ENCODE results near the gene LRRFIP1. TPM values are rescaled to one million over a fixed set of nuclear protein-coding genes. Genes with fewer than 3 reads are reported as not detected.

LRRFIP1 gene
- total and polyA plus RNA-seq, 9 of the 15 experiments (the other 6 are each of a cell fraction or from before 2014, with no cell fraction given): 13.1 to 45.2 (median 31.3) TPM

DNA sequence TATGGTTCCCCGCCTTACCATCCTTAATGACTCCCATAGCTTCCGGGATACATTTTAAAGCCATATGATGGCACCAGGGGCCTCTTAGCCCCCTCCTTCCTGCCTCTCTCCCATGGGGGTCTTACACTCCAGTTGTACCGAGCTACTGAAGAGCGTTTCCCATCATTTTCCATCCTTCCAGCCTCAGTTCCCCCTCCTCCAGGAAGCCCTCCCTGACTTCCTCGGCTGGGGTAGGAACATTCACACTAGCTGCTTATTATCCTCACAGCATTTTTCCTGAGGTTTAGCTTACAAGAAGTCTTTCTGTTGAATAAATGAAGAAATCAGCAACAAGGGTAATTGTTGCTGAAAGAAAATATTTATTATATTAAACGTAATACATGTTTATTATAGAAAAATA lies 41.1 kb downstream of the LRRFIP1 start:
- no peaks in the 10 kb centered on the region for H3K9me1 ChIP-seq (ENCODE audit: control insufficient read depth, insufficient read depth, low read length)
- no peaks in the 10 kb centered on the region for H3K79me2 ChIP-seq (ENCODE audit: control insufficient read depth, insufficient read depth, low read length)
- WGBS (ENCODE audit: insufficient coverage, low coverage, missing lambda C conversion rate): 20% methylated on average over 4 of the region's 6 CpGs
- BruUV-seq (replicated peaks): no TSS peak
- no peaks in the 10 kb centered on the region for H3K9me3 ChIP-seq (replicated peaks; ENCODE audit: control insufficient read depth, insufficient read depth, low read depth, low read length)
- no peaks in the 10 kb centered on the region for H4K20me1 ChIP-seq (replicated peaks; ENCODE audit: control insufficient read depth, insufficient read depth, low read length)
- in situ Hi-C loops (cut with MboI): no loop called here
- H3K27me3 ChIP-seq (ENCODE audit: control insufficient read depth in 2 of 2, insufficient read depth in 2 of 2, low read length in 2 of 2): peaks cover 25 to 55% of the 10 kb centered on the region in 2 experiments; a peak in 4 of 5 replicates
- ChIA-PET CTCF (ENCODE audit: low intra/inter-chr PET ratio) (interaction anchor here (0.5 kb wide), 1 partner anchor 80 kb away, joined by 3 read pairs; no protein-coding TSS in a partner anchor), POLR2A (no interaction called here)
- no peak overlapping the region for H3K27ac ChIP-seq (ENCODE audit: extremely low read depth, low read depth, low read length)
- TF ChIP-seq POLR2H (tag; IDR thresholded peaks at IDR 0.05; ENCODE audit: low read depth) (no peak), MEF2D (tag; conservative IDR thresholded peaks at IDR 0.05; ENCODE audit: low read depth) (no peak), TCFL5 (CRISPR knock-in tag; conservative IDR thresholded peaks at IDR 0.05) (no peak), ZFP36 (IDR thresholded peaks at IDR 0.05; ENCODE audit: low read depth, low read length, partially characterized antibody) (peak; percentile 97), BCL6 (CRISPR knock-in tag; IDR thresholded peaks at IDR 0.05) (no peak), ZNF121 (CRISPR knock-in tag; conservative IDR thresholded peaks at IDR 0.05) (no peak), SMARCC2 (IDR thresholded peaks at IDR 0.05; ENCODE audit: low read depth) (no peak), BCOR (IDR thresholded peaks at IDR 0.05) (0 out of 2 replicates have a peak, but pooled peaks have one; percentile 15), RBM25 (IDR thresholded peaks at IDR 0.05; ENCODE audit: low read depth, low read length, severe bottlenecking) (peak; percentile 31), TAF1 (IDR thresholded peaks at IDR 0.05; ENCODE audit: control insufficient read depth, extremely low read depth, insufficient read depth, low read length, severe bottlenecking) (no peak), ZNF436 (CRISPR knock-in tag; IDR thresholded peaks at IDR 0.05) (0 out of 2 replicates have a peak, but pooled peaks have one; percentile 18), ZNF586 (CRISPR knock-in tag; conservative IDR thresholded peaks at IDR 0.05) (no peak)
- ATAC-seq: no peak
- intact Hi-C loops (cut with micrococcal nuclease): no loop called here
- no peak overlapping the region for H3K4me3 ChIP-seq
- FAIRE-seq: no peak
- no peak overlapping the region for H2AFZ ChIP-seq (ENCODE audit: low read depth, low read length)
- no peak overlapping the region for H3K4me2 ChIP-seq (ENCODE audit: insufficient read depth, low read length)
- H3K36me3 ChIP-seq (ENCODE audit: control insufficient read depth, insufficient read depth, low read length): no peaks in the 10 kb centered on the region
- DNase-seq (ENCODE audit: extremely low read depth in 1 of 4, low spot score in 3 of 4): no peak
- no peak overlapping the region for H3K9ac ChIP-seq (ENCODE audit: insufficient read depth in 1 of 2, low read depth in 2 of 2, low read length in 2 of 2)
- peaks cover 0 to 4% of the 10 kb centered on the region in 2 experiments; a peak in 3 of 5 replicates for H3K4me1 ChIP-seq (replicated peaks in 1 of 2; ENCODE audit: control insufficient read depth in 2 of 2, insufficient read depth in 2 of 2, low read length in 2 of 2)

All from K562 (cell line).